IMR-90 (cell line): ENCODE results near the gene CSTB.

Experiments
- CTCF ChIP-seq: conservative IDR thresholded peaks from 2 replicates; pipeline ENCODE4 v1.5.1; 2012; ENCODE audit warnings: mild to moderate bottlenecking, low read depth, low read length, improper control_type of control experiment
- ELK1 ChIP-seq: fragments of 150-350 bp; IDR thresholded peaks from 2 replicates; pipeline ENCODE4 v1.6.1; 2016; ENCODE audit warnings: low read depth, mild to moderate bottlenecking, low read length, moderate library complexity, borderline replicate concordance

DNA sequence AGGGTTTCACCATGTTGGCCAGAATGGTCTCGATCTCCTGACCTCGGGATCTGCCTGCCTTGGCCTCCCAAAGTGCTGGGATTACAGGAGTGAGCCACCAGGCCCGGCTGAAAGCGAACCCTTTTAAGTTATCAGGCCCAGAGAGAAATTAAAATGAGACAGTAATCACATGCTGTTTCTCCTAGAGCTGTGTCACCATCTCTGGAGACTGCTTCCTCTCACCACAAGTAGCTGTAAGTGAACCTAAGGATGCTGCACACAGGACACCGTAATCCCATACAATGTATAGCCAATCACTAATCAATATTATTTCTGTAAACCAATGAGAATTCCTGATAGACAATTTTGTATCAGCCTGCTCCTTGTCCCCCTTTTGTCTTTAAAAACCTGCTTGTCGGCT lies 5.7 kb upstream of the CSTB start:
- no peak for TF ChIP-seq CTCF
- TF ChIP-seq ELK1 = no peak
